Loucy (cell line): Measurements from ENCODE around the gene SDK2.

Source experiments
- H2AFZ ChIP-seq: fragments of 200-600 bp; sonication (generic); 2 replicates; pipeline ENCODE4 v1.6.0; 2016; ENCODE audit warnings: antibody characterized with exemption, mild to moderate bottlenecking, low read length, moderate library complexity
- H3F3A ChIP-seq: fragments of 200-600 bp; 2 replicates; pipeline ENCODE4 v1.6.0; 2016; ENCODE audit warnings: antibody characterized with exemption, low read depth, mild to moderate bottlenecking
- H3K27me3 ChIP-seq: fragments of 200-600 bp; sonication (generic); 2 replicates; pipeline ENCODE4 v1.6.1; 2014; ENCODE audit warnings: low read length, mild to moderate bottlenecking; ENCODE audit not compliant: insufficient read depth, poor library complexity, severe bottlenecking
- H3K36me3 ChIP-seq: fragments of 200-600 bp; sonication (generic); 2 replicates; pipeline ENCODE4 v1.6.1; 2016; ENCODE audit warnings: low read length; ENCODE audit not compliant: insufficient read depth
- H3K4me1 ChIP-seq: fragments of 200-600 bp; sonication (generic); 2 replicates; pipeline ENCODE4 v1.5.1; 2014; ENCODE audit warnings: low read length, mild to moderate bottlenecking; ENCODE audit not compliant: insufficient read depth, poor library complexity, severe bottlenecking
- H3K4me2 ChIP-seq: fragments of 200-600 bp; sonication (generic); 2 replicates; pipeline ENCODE4 v1.6.0; 2014; ENCODE audit warnings: antibody characterized with exemption, low read length, low read depth, mild to moderate bottlenecking; ENCODE audit not compliant: poor library complexity, severe bottlenecking
- H3K4me3 ChIP-seq: fragments of 200-600 bp; sonication (generic); 2 replicates; pipeline ENCODE4 v1.5.1; 2014; ENCODE audit warnings: low read length, mild to moderate bottlenecking, mixed read lengths; ENCODE audit not compliant: poor library complexity, severe bottlenecking
- H3K79me2 ChIP-seq: fragments of 200-600 bp; sonication (generic); 2 replicates; pipeline ENCODE4 v1.6.1; 2014; ENCODE audit warnings: low read length; ENCODE audit not compliant: insufficient read depth
- H3K9ac ChIP-seq: fragments of 200-600 bp; sonication (generic); 2 replicates; pipeline ENCODE4 v1.6.0; 2014; ENCODE audit warnings: mild to moderate bottlenecking, low read depth, low read length, moderate library complexity; ENCODE audit not compliant: poor library complexity, severe bottlenecking
- H3K9me2 ChIP-seq: fragments of 200-600 bp; sonication (generic); replicated peaks from 2 replicates; pipeline ENCODE4 v1.6.1; 2016; ENCODE audit warnings: low read depth, low read length, mixed read lengths
- H3K9me3 ChIP-seq: fragments of 200-600 bp; sonication (generic); 2 replicates; pipeline ENCODE4 v1.6.1; 2014; ENCODE audit warnings: mild to moderate bottlenecking, antibody characterized with exemption, low read length, low read depth; ENCODE audit not compliant: insufficient read depth
- H4K20me1 ChIP-seq: fragments of 200-600 bp; sonication (generic); 2 replicates; pipeline ENCODE4 v1.6.0; 2014; ENCODE audit warnings: antibody characterized with exemption, low read length, mild to moderate bottlenecking; ENCODE audit not compliant: insufficient read depth, poor library complexity, severe bottlenecking
- CTCF ChIP-seq: fragments of 200-600 bp; sonication (generic); conservative IDR thresholded peaks from 2 replicates; pipeline ENCODE4 v1.5.1; 2014; ENCODE audit warnings: mild to moderate bottlenecking, antibody characterized with exemption, low read length
- EZH2phosphoT487 ChIP-seq: fragments of 200-600 bp; IDR thresholded peaks from 2 replicates; pipeline ENCODE4 v1.6.1; 2018; ENCODE audit warnings: antibody characterized with exemption, mild to moderate bottlenecking, moderate library complexity, borderline replicate concordance

The SDK2 gene

GRCh38 chr17:73605444-73605843, 38.8 kb downstream of the SDK2 start:
- Histone ChIP-seq H4K20me1 (no peaks in the 10 kb centered on the region), H3F3A (no peaks in the 10 kb centered on the region), H3K9ac (no peak overlapping the region), H2AFZ (no peak overlapping the region), H3K9me3 (no peaks in the 10 kb centered on the region), H3K4me1 (peaks cover 9% of the 10 kb centered on the region), H3K4me3 (no peak overlapping the region), H3K9me2 (no peaks in the 10 kb centered on the region), H3K79me2 (peaks cover 72% of the 10 kb centered on the region; the same call in 1 of the 2 replicates), H3K36me3 (no peaks in the 10 kb centered on the region; the same call in 1 of the 2 replicates), H3K27me3 (no peaks in the 10 kb centered on the region), H3K4me2 (no peak overlapping the region)
- TF ChIP-seq CTCF (no peak), EZH2phosphoT487 (no peak)

GRCh38 chr17:73604476-73604875, 39.8 kb downstream of the SDK2 start:
- H3K79me2 ChIP-seq, result peaks cover 69% of the 10 kb centered on the region; the same call in 1 of the 2 replicates
- H3K4me1 ChIP-seq, result peaks cover 9% of the 10 kb centered on the region
- H3K9ac ChIP-seq, result no peak overlapping the region
- peaks cover 3% of the 10 kb centered on the region; the same call in 1 of the 2 replicates for H3K36me3 ChIP-seq
- H4K20me1 ChIP-seq, result no peaks in the 10 kb centered on the region
- H3K9me2 ChIP-seq, result no peaks in the 10 kb centered on the region
- H3K4me2 ChIP-seq, result no peak overlapping the region
- no peaks in the 10 kb centered on the region for H3K9me3 ChIP-seq
- no peak overlapping the region for H3K4me3 ChIP-seq
- H3K27me3 ChIP-seq, result no peaks in the 10 kb centered on the region
- TF ChIP-seq EZH2phosphoT487, result no peak
- H3F3A ChIP-seq, result no peaks in the 10 kb centered on the region
- no peak overlapping the region for H2AFZ ChIP-seq

GRCh38 chr17:73603971-73604370, 40.3 kb downstream of the SDK2 start:
- Histone ChIP-seq H3K4me3 (no peak overlapping the region), H3K36me3 (peaks cover 3% of the 10 kb centered on the region; the same call in 1 of the 2 replicates), H3F3A (no peaks in the 10 kb centered on the region), H3K9me2 (no peaks in the 10 kb centered on the region), H2AFZ (no peak overlapping the region), H3K9me3 (no peaks in the 10 kb centered on the region), H4K20me1 (no peaks in the 10 kb centered on the region), H3K9ac (no peak overlapping the region), H3K4me2 (no peak overlapping the region), H3K27me3 (no peaks in the 10 kb centered on the region), H3K4me1 (peaks cover 9% of the 10 kb centered on the region), H3K79me2 (peaks cover 67% of the 10 kb centered on the region; the same call in 1 of the 2 replicates)
- no peak for TF ChIP-seq EZH2phosphoT487
- no peak for TF ChIP-seq CTCF

- Histone ChIP-seq H3K4me1 (peaks cover 11% of the 10 kb centered on the region), H3F3A (no peaks in the 10 kb centered on the region), H3K27me3 (no peaks in the 10 kb centered on the region), H3K9ac (no peak overlapping the region), H2AFZ (no peak overlapping the region), H3K79me2 (peaks cover 68% of the 10 kb centered on the region; the same call in 1 of the 2 replicates), H4K20me1 (no peaks in the 10 kb centered on the region), H3K4me2 (no peak overlapping the region), H3K9me3 (no peaks in the 10 kb centered on the region), H3K4me3 (no peak overlapping the region), H3K36me3 (peaks cover 3% of the 10 kb centered on the region; the same call in 1 of the 2 replicates), H3K9me2 (no peaks in the 10 kb centered on the region)
- TF ChIP-seq EZH2phosphoT487 (no peak), CTCF (no peak)
Observed at GRCh38 chr17:73600103-73600871, 44.0 kb downstream of the SDK2 start.
